CD14-positive monocyte (primary cell): ENCODE data around the gene UPK1A. TPM values are rescaled to one million over a fixed set of nuclear protein-coding genes. Genes with fewer than 3 reads are reported as not detected.

ENCODE experiments used
- DNase-seq, 3 donors: peaks; one replicate each; pipeline ENCODE4 v3.0.0-alpha.2; 2011 to 2022
- H2AFZ ChIP-seq: 2 replicates; pipeline ENCODE4 v1.6.0; 2012; ENCODE audit warnings: mild to moderate bottlenecking, low read depth, low read length, inconsistent platforms; ENCODE audit not compliant: insufficient read depth, poor library complexity, severe bottlenecking
- H3K27ac ChIP-seq, 2 donors: 1 replicate in 1 of 2; 2 replicates in 1 of 2; pipeline ENCODE4 v1.5.1; 2012 to 2013; ENCODE audit warnings: low read length in 2 of 2, control low read depth in 1 of 2, inconsistent platforms in 1 of 2, low read depth in 1 of 2, mild to moderate bottlenecking in 1 of 2
- H3K27me3 ChIP-seq, 2 donors: one replicate each; pipeline versions ENCODE4 v1.6.0 to v1.6.1; 2011 to 2013; ENCODE audit warnings: low read length in 2 of 2; ENCODE audit not compliant: control insufficient read depth in 2 of 2, insufficient read depth in 2 of 2
- H3K36me3 ChIP-seq, 2 donors: replicated peaks in 1 of 2; 1 replicate in 1 of 2; 2 replicates in 1 of 2; pipeline versions ENCODE4 v1.5.1 to v1.6.1; 2012 to 2013; ENCODE audit warnings: low read length in 2 of 2, control low read depth in 1 of 2, inconsistent platforms in 1 of 2, mild to moderate bottlenecking in 1 of 2; ENCODE audit not compliant: insufficient read depth in 2 of 2, control insufficient read depth in 1 of 2
- H3K4me1 ChIP-seq, 2 donors: 1 replicate in 1 of 2; 2 replicates in 1 of 2; pipeline versions ENCODE4 v1.5.1 to v1.6.1; 2012 to 2013; ENCODE audit warnings: low read length in 2 of 2, control low read depth in 1 of 2, inconsistent platforms in 1 of 2, mild to moderate bottlenecking in 1 of 2, moderate library complexity in 1 of 2; ENCODE audit not compliant: insufficient read depth in 2 of 2, control insufficient read depth in 1 of 2
- H3K4me2 ChIP-seq: replicated peaks from 2 replicates; pipeline ENCODE3; 2012; ENCODE audit warnings: low read length, moderate library complexity, mild to moderate bottlenecking; ENCODE audit not compliant: poor library complexity, severe bottlenecking; ENCODE audit errors: extremely low read depth
- H3K4me3 ChIP-seq, 3 experiments: fragments of 200-600 bp in 1 of 3; sonication (generic) in 1 of 3; replicated peaks in 1 of 3; 1 replicate in 2 of 3; 2 replicates in 1 of 3; pipeline ENCODE4 v1.5.1; 2011 to 2013; ENCODE audit warnings: low read length in 3 of 3, mild to moderate bottlenecking in 3 of 3, control low read depth in 2 of 3, low read depth in 2 of 3, inconsistent platforms in 1 of 3, moderate library complexity in 1 of 3
- H3K79me2 ChIP-seq: 2 replicates; pipeline ENCODE4 v1.6.0; 2012; ENCODE audit warnings: mild to moderate bottlenecking, control low read depth, inconsistent platforms, low read length, moderate library complexity; ENCODE audit not compliant: insufficient read depth
- H3K9ac ChIP-seq: 2 replicates; pipeline ENCODE4 v1.6.0; 2017; ENCODE audit warnings: low read length, mild to moderate bottlenecking; ENCODE audit not compliant: insufficient read depth, poor library complexity, severe bottlenecking
- H3K9me3 ChIP-seq, 2 donors: replicated peaks in 1 of 2; 1 replicate in 1 of 2; 2 replicates in 1 of 2; pipeline versions ENCODE4 v1.5.1 to v1.6.1; 2012 to 2013; ENCODE audit warnings: low read length in 2 of 2, control low read depth in 1 of 2; ENCODE audit not compliant: control insufficient read depth in 1 of 2, insufficient read depth in 1 of 2
- H4K20me1 ChIP-seq: 2 replicates; pipeline ENCODE4 v1.6.0; 2012; ENCODE audit warnings: mild to moderate bottlenecking, low read length, control low read depth, moderate library complexity; ENCODE audit not compliant: insufficient read depth
- H3K27ac Mint-ChIP-seq, 7 donors: one replicate each; pipeline ENCODE4 v1.8.0; 2020; ENCODE audit warnings: mild to moderate bottlenecking in 7 of 7, mixed read lengths in 7 of 7, moderate library complexity in 6 of 7, inconsistent platforms in 2 of 7
- H3K27me3 Mint-ChIP-seq, 3 donors: one replicate each; pipeline ENCODE4 v1.8.0; 2021 to 2022; ENCODE audit warnings: low read depth in 3 of 3, mild to moderate bottlenecking in 3 of 3, mixed read lengths in 3 of 3, moderate library complexity in 3 of 3, inconsistent platforms in 1 of 3
- H3K36me3 Mint-ChIP-seq, 2 donors: one replicate each; pipeline ENCODE4 v1.8.0; 2020; ENCODE audit warnings: mixed read lengths in 2 of 2, inconsistent platforms in 1 of 2, mild to moderate bottlenecking in 1 of 2
- H3K4me1 Mint-ChIP-seq: one replicate; pipeline ENCODE4 v1.8.0; 2020; ENCODE audit warnings: mild to moderate bottlenecking, mixed read lengths
- H3K4me3 Mint-ChIP-seq, 2 donors: one replicate each; pipeline ENCODE4 v1.8.0; 2020; ENCODE audit warnings: mild to moderate bottlenecking in 2 of 2, mixed read lengths in 2 of 2, moderate library complexity in 1 of 2
- H3K9me3 Mint-ChIP-seq, 7 donors: one replicate each; pipeline ENCODE4 v1.8.0; 2020 to 2022; ENCODE audit warnings: mixed read lengths in 7 of 7, mild to moderate bottlenecking in 6 of 7, moderate library complexity in 6 of 7, inconsistent platforms in 2 of 7
- CTCF ChIP-seq: fragments of 200-600 bp; IDR thresholded peaks from one replicate; pipeline ENCODE4 v1.8.0; 2022; ENCODE audit warnings: antibody characterized with exemption, mild to moderate bottlenecking
- WGBS: methylation state at CpG from one replicate; pipeline ENCODE4 v1.1.5; 2013; ENCODE audit warnings: missing lambda C conversion rate; ENCODE audit not compliant: insufficient coverage; 5-methylcytosine and 5-hydroxymethylcytosine counted together
- intact Hi-C, 2 donors: fragments of 100-400 bp; cut with micrococcal nuclease; formaldehyde crosslinking; loops; one replicate each; pipeline versions ENCODE4 v1.15.0 to v1.15.1; 2023
- polyA plus RNA-seq, 3 donors: library from polyadenylated mRNA; depleted of rRNA in 1 of 3; unstranded in 2 of 3; stranded (reverse) in 1 of 3; fragments of 300-500 nt in 2 of 3; fragments of >200 nt in 1 of 3; fragmentation: Illumina TruSeq in 2 of 3; gene quantifications; 1 replicate in 2 of 3; 2 replicates in 1 of 3; pipeline ENCODE4 v1.2.3, GENCODE V29; 2012 to 2021

The UPK1A gene
- polyA plus RNA-seq, 3 donors, result not detected

- Mint-ChIP-seq H3K4me1 (peaks cover 1% of the 10 kb centered on the region), H3K36me3 (no peaks in the 10 kb centered on the region), H3K4me3 (no peak overlapping the region), H3K9me3 (peaks cover 0 to 2% (median 0%) of the 10 kb centered on the region in 7 donors), H3K27ac (no peak overlapping the region), H3K27me3 (peaks cover 8 to 14% (median 12%) of the 10 kb centered on the region in 3 donors)
- WGBS, result 81% methylated on average over 4 of the region's 4 CpGs
- no peaks in the 10 kb centered on the region for H3K36me3 ChIP-seq
- H3K79me2 ChIP-seq, result no peaks in the 10 kb centered on the region
- H3K4me2 ChIP-seq, result no peak overlapping the region
- DNase-seq, result no peak
- no peaks in the 10 kb centered on the region for H3K27me3 ChIP-seq
- H3K4me1 ChIP-seq, result peaks cover 1 to 3% of the 10 kb centered on the region in 2 donors
- no peaks in the 10 kb centered on the region for H4K20me1 ChIP-seq
- no peak overlapping the region for H3K27ac ChIP-seq
- H3K9ac ChIP-seq, result no peak overlapping the region
- H2AFZ ChIP-seq, result no peak overlapping the region
- no peaks in the 10 kb centered on the region for H3K9me3 ChIP-seq
- no peak for TF ChIP-seq CTCF
- intact Hi-C loops, result no loop called here
- no peak overlapping the region for H3K4me3 ChIP-seq
These were observed 30.5 kb downstream of the UPK1A start for GRCh38 chr19:35696835-35697234.

DNA sequence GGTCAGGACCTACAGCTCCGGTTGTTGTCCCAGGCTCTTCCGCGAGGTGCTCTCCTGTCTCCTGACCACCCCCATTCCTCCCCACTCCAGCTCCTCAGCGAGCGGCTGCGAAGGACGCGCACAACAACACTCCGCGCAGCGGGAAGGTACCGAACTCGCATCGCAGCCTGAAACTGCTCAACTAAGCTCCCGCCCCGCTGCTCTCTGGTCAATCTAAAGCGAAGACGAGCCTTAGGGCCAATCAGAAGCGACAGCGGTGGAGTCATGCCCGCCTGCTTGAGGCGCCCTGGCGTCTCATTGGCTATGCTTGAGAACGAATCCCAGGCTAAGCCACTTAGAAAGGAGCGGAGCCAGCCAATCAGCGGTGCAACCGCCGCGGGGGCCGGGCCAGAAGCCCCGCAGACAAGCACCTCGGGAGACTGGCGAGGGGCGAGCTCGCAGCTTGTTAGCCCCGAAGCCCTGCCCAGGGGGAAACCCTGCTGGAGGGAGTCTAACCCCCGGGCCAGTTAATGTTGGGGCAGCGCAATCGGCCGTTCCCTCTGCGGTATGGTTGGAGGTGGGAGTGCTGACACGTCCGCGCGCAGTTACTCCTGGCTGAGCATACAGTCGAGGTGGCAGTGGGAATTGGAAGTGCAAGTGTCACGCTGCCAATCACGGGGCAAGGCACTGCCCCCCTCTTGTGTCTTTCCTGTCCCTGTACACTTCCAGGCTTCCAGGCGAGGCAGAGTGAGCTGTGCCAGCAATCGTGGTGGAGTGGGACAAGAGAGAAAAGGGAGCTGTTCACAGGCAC, 36.1 kb downstream of the UPK1A start:
- peaks cover 0 to 23% of the 10 kb centered on the region in 2 donors for H3K27me3 ChIP-seq
- Mint-ChIP-seq H3K27ac (peak overlapping the region in 4 of 7 donors; percentile 53 to 87 (median 58)), H3K4me3 (peak overlapping the region; percentile 85 to 99), H3K9me3 (peaks cover 0 to 12% (median 3%) of the 10 kb centered on the region in 7 donors), H3K4me1 (peaks cover 9% of the 10 kb centered on the region), H3K36me3 (peaks cover 0 to 4% of the 10 kb centered on the region in 2 donors), H3K27me3 (peaks cover 29 to 37% (median 33%) of the 10 kb centered on the region in 3 donors)
- no peaks in the 10 kb centered on the region for H4K20me1 ChIP-seq
- peak overlapping the region; percentile 38 for H3K9ac ChIP-seq
- H3K4me2 ChIP-seq, result peak overlapping the region; percentile 92
- H3K79me2 ChIP-seq, result no peaks in the 10 kb centered on the region
- peak; percentile 84 to 89 (median 85) for DNase-seq
- under 1% methylated on average over 47 of the region's 50 CpGs for WGBS
- TF ChIP-seq CTCF, result no peak
- peak overlapping the region; percentile 87 for H2AFZ ChIP-seq
- no peak overlapping the region for H3K27ac ChIP-seq
- H3K4me1 ChIP-seq, result peaks cover 12 to 13% of the 10 kb centered on the region in 2 donors
- peak overlapping the region; percentile 17 to 78 (median 50) for H3K4me3 ChIP-seq
- H3K9me3 ChIP-seq, result no peaks in the 10 kb centered on the region
- intact Hi-C loops, result no loop called here
- no peaks in the 10 kb centered on the region for H3K36me3 ChIP-seq
